Gastrocnemius medialis (tissue), 4 donors: ENCODE results near the gene PHTF2.

ENCODE experiments used
- CTCF ChIP-seq, 5 experiments: fragments of 450-650 bp in 3 of 5; fragments of 200-600 bp in 2 of 5; sonication (generic) in 2 of 5; IDR thresholded peaks in 4 of 5; conservative IDR thresholded peaks in 1 of 5; 1 replicate in 4 of 5; 2 replicates in 1 of 5; pipeline ENCODE4 v1.5.1; 2016 to 2019; ENCODE audit warnings: antibody characterized with exemption in 5 of 5, mild to moderate bottlenecking in 3 of 5, moderate library complexity in 3 of 5
- POLR2A ChIP-seq, 2 donors: fragments of 450-650 bp; IDR thresholded peaks; one replicate each; pipeline ENCODE4 v1.6.1; 2017; ENCODE audit warnings: antibody characterized with exemption in 2 of 2, mild to moderate bottlenecking in 2 of 2, moderate library complexity in 2 of 2

- TF ChIP-seq CTCF (IDR thresholded peaks at IDR 0.05 in 4 of 5, conservative IDR thresholded peaks at IDR 0.05 in 1 of 5) (no peak), POLR2A (IDR thresholded peaks at IDR 0.05) (no peak)
Observed at GRCh38 chr7:77771901-77772300, 26.7 kb upstream of the PHTF2 start.
